EL (cell line): ENCODE data around the gene FBF1.
"Not testable (repeated sequence)": the region's sequence is repeated elsewhere in the genome, so short reads cannot be mapped to it uniquely, and the experiment has no call there.

Experiments used
- DNase-seq: peaks from one replicate; pipeline ENCODE4 v3.0.0-alpha.2; 2016

The FBF1 gene

GRCh38 chr17:75940727-75941441 lies at the start of gene FBF1:
Gene FBF1 (minus strand): TSS chr17:75941042. CDS start chr17:75938149, 2,893 bp downstream.
- peak; percentile 97 for DNase-seq

DNA sequence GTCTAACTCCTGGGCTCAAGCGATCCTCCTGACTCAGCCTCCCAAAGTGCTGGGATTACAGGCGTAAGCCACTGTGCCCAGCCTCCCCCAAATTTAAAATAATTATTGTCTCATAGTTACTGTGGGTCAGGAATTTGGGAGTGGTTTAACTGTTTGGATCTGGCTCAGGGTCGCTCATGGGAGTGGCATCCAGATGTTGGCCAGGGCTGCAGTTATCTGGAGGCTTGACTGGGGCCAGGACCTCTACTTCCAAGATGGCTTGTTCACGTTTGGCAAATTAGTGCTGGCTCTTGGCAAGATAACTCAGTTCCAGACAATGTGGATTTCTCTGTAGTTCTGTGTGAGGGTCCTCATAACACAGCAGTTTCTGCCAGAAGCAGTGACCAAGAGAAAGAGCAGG lies 46.2 kb upstream of the FBF1 start:
- DNase-seq, result no peak

GRCh38 chr17:75985986-75986385 lies 45.1 kb upstream of the FBF1 start:
- DNase-seq, result no peak

DNA sequence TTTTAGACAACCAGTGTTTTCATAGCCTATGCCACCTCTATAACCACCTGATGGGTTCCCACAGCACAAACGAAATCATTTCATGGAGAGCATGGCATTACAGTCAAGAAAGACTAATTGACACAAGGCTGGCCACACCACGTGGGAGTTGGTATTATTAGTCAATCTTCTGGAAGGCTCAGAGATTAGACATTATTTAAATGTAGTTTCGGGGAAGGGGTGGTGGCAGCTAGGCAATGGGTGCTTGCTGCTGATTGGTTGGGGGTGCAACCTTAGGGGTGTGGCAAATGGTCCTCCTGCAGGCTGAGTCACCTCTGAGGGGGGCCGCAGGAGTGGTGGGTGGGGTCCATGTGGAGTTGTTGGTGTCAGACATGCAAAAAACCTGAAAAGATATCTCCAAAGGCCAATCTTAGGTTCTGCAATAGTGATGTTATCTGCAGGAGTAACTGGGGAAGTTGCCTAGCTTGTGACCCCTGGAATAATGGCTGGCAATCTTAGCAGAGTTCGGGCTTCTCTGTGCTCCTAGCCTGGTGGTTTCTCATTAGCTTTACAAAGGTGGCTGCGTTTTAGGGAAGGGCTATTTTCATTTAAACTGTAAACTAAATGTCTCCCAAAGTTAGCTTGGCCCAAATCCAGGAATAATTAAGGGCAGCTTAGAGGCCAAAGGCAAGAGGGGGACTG lies 42.8 kb upstream of the FBF1 start:
- DNase-seq, result no peak

DNA sequence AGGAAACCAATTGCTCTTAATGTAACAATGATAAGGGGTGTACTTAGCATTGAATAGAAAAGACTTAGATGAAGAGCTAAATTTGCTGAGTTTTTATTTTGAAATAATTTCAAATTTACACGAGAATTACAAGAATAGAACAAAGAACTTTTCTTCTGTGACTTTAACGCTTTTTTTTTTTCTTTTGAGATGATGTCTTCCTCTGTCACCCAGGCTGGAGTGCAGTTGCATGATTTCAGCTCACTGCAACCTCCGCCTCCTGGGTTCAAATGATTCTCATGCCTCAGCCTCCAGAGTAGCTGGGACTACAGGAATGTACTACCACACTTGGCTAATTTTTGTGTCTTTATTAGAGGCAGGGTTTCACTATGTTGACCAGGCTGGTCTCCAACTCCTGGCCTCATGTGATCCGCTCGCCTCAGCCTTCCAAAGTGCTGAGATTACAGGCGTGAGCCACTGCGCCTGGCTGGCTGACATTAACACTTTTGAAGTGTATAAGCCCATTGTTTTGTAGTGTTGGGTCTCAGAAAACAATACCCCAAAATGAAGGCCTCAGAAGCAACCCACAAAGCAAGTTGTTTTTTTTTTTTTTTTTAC lies 40.3 kb upstream of the FBF1 start:
- DNase-seq, result no peak

GRCh38 chr17:75980188-75981018 lies 39.6 kb upstream of the FBF1 start:
- DNase-seq, result no peak

DNA sequence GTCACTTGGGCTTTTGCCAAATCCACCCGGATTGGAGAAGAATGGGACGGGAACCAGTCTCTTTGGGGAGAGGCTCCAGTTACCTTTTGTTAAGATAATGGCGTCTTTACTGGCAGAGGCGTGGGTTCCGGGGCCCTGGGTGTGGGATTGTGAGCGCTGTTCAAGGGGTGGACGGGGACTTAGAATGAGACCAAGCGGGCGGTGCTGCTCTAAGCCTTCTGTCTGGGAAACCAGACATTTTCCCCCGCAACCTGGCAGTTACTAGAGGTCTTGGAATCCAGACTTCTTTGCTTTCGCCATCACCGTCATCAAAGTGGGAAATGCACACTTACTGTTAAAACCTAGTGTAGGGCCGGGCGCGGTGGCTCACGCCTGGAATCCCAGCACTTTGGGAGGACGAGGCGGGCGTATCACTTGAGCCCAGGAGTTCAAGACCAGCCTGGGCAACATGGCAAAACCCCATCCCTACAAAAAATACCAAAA lies 38.9 kb upstream of the FBF1 start:
- DNase-seq, result no peak

DNA sequence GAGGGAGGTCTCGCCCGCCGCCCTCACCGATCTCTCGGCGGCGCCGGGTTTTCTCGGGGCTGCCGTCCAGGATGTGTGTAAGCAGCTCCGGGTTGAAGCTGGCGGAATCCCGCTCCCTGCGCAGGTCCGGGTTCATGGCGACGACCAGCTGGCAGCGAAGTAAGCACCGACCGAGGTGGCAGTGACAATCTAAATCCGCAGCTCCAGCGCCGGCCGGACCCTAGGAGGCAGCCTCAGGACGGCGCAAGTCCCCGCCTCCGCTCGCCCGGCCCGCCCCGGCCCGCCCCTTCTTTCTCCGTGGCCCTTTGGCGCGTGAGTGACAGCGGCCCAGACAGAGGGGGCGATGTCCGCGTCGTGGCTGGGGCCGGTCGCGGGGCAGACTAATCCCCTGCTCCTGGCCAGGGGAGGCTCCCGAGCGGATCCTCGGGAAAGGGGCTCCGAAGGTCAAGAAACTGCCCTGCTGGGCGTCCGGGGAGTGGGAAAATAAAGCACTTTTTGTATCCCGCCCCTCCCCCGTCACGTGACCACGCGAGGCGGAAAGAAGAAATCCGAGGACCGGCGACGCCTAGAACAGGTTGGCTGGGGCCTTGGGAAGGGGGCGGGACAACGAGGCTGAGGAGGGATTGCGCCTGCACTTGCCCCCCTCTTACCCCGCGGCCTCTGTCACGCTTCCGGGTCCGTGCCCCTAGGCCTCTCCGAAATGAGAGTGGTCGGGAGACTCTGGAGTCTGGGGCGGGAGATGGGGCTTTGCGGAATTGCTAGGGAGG lies 38.3 kb upstream of the FBF1 start, which contains the start of the genes ACOX1 and TEN1:
ACOX1 (minus strand) TSS at position 229 of the 767 bp plus-strand sequence; CDS start at position 136, 93 bp downstream.
TEN1 (plus strand) TSS at position 303 of the 767 bp plus-strand sequence. CDS start 6,953 bp downstream, outside the sequence.
- DNase-seq, result peak; percentile 98

- no peak for DNase-seq
Measured at GRCh38 chr17:75976175-75976848, 35.5 kb upstream of the FBF1 start.

- no peak for DNase-seq
Measured at GRCh38 chr17:75975757-75976174, 34.9 kb upstream of the FBF1 start.

GRCh38 chr17:75975187-75975586 lies 34.3 kb upstream of the FBF1 start:
- not testable (repeated sequence) for DNase-seq

GRCh38 chr17:75970626-75971025 lies 29.8 kb upstream of the FBF1 start:
- DNase-seq, result no peak

DNA sequence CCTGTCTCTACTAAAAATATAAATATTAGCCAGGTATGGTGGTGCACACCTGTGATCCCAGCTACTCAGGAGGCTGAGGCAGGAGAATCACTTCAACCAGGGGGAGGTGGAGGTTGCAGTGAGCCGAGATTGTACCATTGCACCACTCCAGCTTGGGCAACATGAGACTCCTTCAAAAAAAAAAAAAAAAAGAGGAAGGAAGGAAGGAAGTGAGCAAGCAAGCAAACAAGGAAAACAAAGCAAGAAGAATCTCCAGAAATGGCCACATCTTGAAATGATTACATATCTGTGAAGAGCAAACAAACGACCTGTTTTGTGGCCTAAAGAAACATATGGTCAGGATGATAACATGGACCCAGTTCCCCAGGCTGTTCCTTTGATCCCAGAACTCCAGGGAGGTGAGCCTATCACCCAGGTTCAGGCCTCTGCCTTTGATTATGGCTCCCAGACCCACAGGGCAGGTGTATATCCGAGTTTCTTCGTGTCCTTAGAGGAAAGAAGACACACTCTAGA lies 29.2 kb upstream of the FBF1 start:
- DNase-seq, result peak; percentile 34

DNA sequence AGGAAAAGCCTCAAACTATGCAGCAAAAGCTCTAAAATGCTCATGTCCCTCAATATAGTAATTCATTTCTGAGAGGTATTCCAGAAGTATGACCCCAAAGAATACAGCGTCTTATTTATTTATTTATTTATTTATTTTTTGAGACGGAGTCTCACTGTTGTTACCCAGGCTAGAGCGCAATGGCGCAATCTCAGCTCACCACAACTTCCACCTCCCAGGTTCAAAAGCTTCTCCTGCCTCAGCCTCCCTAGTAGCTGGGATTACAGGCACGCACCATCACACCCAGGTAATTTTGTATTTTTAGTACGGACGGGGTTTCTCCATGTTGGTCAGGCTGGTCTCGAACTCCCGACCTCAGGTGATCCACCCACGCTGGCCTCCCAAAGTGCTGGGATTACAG lies 28.2 kb upstream of the FBF1 start:
- DNase-seq, result not testable (repeated sequence)

DNA sequence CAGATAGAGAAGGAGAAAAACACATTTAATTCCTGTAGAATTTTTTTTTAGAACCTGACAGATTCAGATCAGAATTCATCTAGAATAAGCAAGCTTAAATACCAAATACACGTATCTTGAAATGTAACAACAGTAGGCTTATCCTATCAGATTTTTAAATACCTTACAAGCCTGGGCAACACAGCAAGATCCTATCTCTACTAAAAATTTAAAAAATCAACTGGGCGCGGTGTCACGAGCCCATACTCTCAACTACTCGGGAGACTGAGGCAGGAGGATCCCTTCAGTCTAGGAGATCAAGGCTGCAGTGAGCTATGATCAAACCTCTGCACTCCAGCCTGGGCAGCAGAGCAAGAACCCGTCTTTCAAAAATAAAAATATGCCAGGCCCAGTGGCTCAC lies 24.6 kb upstream of the FBF1 start:
- DNase-seq, result no peak

- DNase-seq, result no peak
Measured at GRCh38 chr17:75959839-75960511, 19.1 kb upstream of the FBF1 start.

DNA sequence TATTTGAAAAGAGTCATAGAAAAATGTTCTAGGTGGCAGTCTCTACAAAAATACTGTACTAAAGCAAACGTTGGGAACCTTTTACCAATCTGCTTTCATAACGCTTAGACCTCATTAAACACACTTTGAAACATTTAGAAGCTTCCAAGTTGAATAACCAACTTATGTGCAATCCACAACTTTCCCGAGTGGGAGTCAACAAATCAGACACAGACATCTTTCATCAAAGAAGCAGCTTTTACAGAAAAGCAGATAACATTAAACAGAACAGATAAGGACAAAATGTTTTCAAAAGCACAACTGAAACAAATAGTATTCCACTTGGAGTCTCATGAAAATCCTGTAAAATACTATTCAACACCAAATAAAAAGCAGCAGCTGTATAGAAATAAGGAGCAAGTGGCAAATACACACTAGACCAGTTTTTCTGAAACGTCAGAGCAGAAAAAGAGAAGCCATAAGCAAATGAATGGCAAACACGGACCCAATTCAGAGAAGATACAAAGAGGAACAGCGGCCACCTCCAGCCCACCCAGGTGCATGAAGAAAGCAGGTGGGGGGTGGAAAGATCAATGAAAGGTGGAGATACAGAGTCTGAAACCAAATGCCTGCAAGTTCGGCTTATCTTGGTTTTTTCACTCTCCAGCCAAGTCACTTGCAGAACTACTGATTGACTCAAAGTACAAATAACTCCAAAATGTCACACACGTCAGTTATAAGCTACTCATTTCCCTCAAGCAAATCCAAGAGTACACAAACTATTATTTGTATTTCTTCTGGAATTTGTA lies 18.4 kb upstream of the FBF1 start:
- DNase-seq, result no peak

DNA sequence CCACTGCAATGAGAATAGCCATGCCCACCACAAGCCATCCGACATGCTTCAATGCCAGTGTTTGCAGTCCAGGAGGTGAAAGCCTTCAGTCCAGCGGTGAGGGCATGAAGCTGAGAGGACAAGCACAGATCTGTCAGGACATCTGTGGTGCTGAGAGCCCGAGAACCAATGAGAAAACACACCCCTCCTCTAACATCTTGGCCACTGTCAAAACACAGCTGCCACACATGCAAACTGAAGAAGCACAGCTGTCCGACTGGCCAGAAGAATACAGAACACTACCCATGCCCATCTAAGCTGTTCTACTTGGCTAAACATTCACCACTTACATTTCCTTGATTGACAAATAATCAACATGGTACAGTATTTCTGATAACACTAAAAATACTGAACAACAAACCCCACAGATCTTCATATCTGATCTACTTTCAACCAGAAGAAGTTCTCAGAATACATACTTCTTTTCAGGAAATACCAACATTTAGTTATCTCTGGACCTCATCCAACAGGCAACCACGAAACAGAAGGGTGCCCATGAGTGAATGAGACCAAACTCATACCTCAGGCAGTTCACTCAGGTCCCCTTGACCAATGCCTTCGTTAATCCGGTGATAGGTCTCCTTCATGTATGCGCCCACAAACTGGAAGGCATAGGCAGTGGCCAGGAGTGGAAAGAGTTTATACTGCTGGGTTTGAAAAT lies 10.2 kb upstream of the FBF1 start:
- DNase-seq, result peak; percentile 39

GRCh38 chr17:75950421-75950820 lies 9.6 kb upstream of the FBF1 start:
- no peak for DNase-seq
